T1000 (cell line): Measurements from ENCODE around the gene EML4.
"Not testable (repeated sequence)": the region's sequence is repeated elsewhere in the genome, so short reads cannot be mapped to it uniquely, and the experiment has no call there.

Source experiments
- DNase-seq: peaks from one replicate; lab custom pipeline; 2025; ENCODE audit warnings: mixed read lengths; lab: John Stamatoyannopoulos, UW

The EML4 gene

DNA sequence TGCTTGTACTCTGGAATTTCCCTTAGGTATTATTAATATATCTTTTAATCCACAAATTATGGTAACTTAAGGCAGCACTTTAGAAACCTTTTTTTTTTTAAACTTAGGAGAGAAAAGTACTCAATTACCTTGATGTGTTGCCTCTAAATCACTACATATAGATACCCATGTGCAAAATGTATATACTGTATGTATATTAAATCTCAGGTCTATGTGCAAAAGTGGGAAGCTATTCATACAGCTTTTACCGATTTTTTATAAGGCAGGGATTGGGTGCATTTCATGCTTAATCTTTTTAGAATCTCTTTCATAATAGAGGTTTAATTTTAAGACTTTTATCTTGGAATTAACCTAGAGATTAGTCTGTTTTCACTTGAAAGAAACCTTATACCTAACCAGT, 3.4 kb downstream of the EML4 start:
- DNase-seq, result no peak

DNA sequence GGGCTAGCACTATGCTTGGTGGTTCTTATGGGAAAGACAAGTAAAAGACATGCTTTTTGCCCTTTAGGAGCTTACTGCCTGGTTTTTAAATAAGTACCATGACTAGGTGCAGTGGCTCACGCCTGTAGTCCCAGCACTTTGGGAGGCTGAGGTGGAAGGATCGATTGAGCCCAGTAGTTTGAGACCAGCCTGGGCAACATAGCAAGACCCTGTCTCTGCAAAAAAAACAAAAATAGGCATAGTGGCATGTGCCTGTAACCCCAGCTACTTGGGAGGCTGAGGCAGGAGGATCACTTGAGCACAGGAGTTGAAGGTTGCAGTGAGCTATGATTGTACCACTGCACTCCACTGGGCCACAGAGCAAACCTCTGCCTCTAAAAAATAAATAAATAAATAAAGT, 4.3 kb downstream of the EML4 start:
- DNase-seq, result not testable (repeated sequence)

- DNase-seq, result no peak
These were observed 8.0 kb downstream of the EML4 start for GRCh38 chr2:42176992-42177738.

- DNase-seq, result no peak
These were observed 9.2 kb downstream of the EML4 start for GRCh38 chr2:42178335-42178734.

DNA sequence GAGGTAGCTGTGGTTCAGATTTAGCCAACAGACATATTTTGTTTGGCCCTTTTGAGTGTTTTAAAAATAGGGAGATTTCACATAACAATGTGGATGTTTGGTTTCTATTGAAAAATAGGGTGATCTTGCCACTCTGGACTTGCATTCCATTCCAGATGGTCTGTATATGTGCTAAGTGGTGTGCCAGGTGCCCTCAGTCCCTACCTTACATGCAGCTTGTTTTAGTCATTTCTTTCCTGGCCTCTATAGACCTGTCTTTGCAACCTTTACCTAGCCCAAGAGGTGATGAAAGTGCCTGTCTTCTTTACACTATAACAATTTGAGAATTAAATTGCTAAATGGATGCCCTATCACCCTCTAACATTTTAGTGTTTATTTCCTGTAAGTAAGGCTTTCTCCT, 11.1 kb downstream of the EML4 start:
- no peak for DNase-seq

- no peak for DNase-seq
These were observed 13.6 kb downstream of the EML4 start for GRCh38 chr2:42182654-42183308.

- no peak for DNase-seq
These were observed 14.6 kb downstream of the EML4 start for GRCh38 chr2:42183775-42184174.

DNA sequence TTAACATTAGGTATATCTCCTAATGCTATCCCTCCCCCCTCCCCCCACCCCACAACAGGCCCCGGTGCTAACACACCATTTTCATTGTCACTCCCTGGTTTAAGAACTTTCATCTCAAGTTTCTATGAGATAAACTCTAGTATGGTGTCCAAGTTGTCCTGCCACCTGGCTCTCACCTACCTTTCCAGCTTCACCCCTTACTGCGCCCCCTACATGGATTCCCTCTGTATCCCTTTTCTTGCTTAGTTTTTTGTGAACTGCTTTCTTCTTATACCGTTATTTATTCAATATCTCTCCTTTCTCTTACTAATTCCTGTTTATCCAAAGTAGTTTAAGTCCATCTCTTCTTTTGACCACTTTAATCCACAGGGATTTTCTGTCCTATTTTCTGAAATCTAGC, 15.2 kb downstream of the EML4 start:
- no peak for DNase-seq

- no peak for DNase-seq
These were observed 16.2 kb downstream of the EML4 start for GRCh38 chr2:42185220-42185921.

DNA sequence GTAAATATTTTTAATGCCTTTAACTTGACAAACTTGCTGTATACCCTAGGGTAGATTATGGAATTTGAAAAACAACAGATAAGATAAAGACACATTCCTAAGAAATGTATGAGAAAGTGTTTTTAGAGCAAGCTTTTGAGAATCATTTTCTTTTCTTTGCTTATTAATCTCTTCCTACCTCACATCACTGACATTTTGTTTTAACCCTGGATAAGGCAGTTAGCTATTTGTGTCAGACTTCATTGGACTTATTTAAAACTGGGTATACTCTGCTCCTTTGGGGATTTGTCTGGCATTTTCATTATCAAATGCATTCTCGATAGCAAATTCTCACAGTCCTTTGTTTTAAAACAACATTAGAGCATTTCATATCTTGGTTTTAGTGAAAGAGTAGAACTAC, 17.2 kb downstream of the EML4 start:
- no peak for DNase-seq

DNA sequence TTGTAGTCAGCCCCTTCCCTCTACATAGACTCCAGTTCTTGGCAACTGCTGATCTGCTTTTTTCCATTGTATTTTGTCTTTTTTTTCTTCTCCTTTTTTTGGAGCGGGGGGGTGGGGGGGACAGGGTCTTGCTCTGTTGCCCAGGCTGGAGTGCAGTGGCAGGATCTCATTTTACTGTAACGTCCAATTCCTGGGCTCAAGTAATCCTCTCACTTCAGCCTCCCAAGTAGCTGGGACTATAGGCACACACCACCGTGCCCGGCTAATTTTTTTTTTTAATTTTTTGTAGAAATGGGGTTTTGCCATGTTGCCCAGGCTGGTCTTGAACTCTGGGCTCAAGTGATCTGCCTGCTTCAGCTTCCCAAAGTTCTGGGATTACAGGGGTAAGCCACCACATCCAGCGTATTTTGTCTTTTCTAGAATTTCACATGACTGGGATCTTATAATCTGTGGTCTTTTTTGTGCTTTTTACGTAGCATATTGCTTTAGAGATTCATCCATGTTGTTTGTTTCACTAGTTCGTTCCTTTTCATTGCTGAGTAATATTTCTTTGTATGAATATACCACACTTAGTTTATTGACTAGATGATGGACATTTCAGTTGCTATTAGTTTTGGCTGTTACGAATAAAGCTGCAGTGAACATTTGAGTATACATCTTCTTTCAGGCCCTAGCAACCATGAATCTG, 17.9 kb downstream of the EML4 start:
- DNase-seq, result no peak

DNA sequence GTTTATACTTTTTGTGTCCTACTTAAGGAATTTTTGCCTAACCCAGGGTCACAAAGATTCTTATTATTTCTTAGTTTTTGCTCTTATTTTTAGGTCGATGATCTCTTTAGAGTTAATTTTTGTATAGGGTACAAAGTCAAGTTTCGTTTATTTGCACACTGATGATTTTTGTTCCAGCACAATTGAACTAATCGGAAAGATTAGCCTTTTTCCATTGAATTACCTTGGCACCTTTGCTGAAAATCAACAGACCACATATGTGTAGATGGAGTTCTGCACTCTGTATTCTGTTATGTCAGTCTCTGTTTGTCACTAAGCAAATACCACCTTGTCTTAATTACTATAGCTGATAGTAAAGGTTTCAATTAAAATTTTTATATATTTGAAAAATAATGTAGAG, 18.7 kb downstream of the EML4 start:
- no peak for DNase-seq

DNA sequence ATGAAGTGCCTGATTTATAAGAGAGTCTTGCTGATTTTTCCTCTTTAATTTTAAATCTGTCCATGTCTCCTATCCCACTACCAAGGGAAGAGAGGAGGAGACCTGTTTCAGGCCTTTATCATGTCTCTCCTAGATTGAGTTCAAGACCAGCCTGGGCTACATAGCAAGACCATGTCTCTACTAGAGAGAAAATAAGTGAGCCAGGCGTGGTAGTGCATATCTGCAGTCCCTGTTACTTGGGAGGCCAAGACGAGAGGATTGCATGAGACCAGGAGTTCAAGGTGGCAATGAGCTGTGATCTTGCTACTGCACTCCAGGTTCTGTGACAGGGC, 20.0 kb downstream of the EML4 start:
- no peak for DNase-seq

GRCh38 chr2:42190191-42190590, 21.0 kb downstream of the EML4 start:
- DNase-seq, result no peak

- no peak for DNase-seq
These were observed 22.3 kb downstream of the EML4 start for GRCh38 chr2:42191285-42192009.

DNA sequence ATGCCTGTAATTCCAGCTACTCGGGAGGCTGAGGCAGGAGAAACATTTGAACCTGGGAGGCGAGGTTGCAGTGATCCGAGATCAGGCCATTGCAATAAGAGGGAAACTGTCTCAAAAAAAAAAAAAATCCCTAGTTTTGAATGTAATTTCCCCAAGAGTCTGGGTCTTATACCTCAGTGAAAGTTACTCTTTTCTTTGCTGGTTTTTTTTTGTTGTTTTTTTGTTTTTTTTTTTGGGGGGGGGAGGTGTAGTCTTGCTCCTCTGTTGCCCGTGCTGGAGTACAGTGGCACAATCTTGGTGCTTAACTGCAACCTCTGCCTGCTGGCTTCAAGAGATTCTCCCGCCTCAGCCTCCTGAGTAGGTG, 22.8 kb downstream of the EML4 start:
- DNase-seq, result no peak

GRCh38 chr2:42192652-42193566, 23.8 kb downstream of the EML4 start:
- DNase-seq, result no peak

- DNase-seq, result no peak
These were observed 24.6 kb downstream of the EML4 start for GRCh38 chr2:42193722-42194187.

DNA sequence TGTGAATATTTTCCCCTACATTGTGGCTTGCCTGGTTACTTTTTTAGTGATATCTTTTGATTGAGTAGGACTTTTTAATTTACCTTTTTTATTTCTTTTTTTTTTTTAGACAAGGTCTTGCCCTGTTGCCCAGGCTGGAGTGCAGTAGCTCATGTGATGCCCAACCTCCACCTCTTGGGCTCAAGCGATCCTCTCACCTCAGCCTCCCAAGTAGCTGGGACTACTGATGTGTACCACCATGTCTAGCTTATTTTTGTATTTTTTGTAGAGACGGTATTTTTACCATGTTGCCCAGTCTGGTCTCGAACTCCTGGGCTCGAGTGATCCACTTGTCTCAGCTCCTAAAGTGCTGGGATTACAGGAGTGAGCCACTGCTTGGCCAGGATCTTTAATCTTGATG, 25.3 kb downstream of the EML4 start:
- no peak for DNase-seq

GRCh38 chr2:42195559-42195958, 26.4 kb downstream of the EML4 start:
- DNase-seq, result no peak

- DNase-seq, result no peak
These were observed 26.9 kb downstream of the EML4 start for GRCh38 chr2:42196070-42196402.
